Iris pigment epithelial cell (primary cell): ENCODE results near the gene AMOTL1.
"Not testable (repeated sequence)": the region's sequence is repeated elsewhere in the genome, so short reads cannot be mapped to it uniquely, and the experiment has no call there.

Experiments
- DNase-seq: peaks from one replicate; pipeline ENCODE4 v3.0.0-alpha.2; 2011; ENCODE audit warnings: low read depth

AMOTL1 gene

DNA sequence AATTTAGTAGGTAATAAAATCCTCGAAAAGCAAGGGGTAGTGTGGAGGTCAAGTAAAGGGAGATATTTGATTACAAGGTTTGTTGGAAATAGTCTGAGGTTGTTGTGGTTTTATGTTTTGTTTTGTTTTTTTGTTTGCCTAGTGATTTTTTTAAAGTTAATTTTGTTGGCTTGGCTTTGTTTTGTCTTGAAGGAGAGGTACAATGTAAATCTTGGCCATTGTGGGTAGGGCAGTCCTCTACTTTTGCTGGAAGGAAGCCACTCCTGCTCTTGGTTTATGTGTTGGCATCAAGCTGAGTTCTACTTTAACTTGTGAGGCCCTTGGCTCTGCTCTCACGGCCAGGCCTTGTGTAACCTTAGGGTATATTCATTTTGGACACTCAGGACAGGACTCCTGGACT lies 3.2 kb downstream of the AMOTL1 start:
- peak; percentile 20 for DNase-seq

DNA sequence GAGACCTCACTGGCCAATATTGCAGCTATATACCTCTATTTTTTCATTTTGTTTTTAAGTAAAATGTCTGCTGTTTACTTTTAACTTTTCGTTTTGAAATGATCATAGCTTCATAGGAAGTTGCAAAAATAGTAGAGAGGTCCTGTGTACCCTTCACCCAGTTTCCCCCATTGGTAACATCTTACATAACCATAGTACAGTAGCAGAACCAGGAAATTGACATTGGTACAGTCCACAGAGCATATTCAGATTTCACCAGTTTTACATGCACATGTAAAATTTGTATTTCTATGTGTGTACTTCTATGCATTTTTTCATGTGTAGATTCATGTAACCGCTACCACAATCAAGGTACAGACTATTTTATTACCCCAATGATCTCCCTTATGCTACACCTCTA lies 3.8 kb downstream of the AMOTL1 start:
- DNase-seq = no peak

DNA sequence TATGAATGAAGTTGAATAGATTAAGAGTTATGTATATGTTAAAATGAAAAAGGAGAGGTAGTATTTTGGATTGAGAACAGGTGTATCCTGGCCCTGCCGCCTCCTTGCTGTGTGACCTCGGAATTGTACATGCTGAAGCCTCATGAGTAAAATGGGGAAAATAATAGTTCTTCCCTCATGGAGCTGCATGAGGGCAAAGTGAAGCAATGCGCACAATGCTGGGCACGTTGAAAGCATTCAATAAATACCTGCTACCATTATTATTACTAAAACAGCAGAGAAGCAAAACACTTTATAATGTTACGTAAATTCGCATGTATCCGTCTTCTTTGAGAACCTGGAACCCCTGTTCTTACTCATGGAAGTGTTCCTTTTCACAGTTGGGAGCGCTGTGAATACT lies 5.7 kb downstream of the AMOTL1 start:
- DNase-seq = no peak

GRCh38 chr11:94774345-94774744 lies 6.2 kb downstream of the AMOTL1 start:
- peak; percentile 89 for DNase-seq

DNA sequence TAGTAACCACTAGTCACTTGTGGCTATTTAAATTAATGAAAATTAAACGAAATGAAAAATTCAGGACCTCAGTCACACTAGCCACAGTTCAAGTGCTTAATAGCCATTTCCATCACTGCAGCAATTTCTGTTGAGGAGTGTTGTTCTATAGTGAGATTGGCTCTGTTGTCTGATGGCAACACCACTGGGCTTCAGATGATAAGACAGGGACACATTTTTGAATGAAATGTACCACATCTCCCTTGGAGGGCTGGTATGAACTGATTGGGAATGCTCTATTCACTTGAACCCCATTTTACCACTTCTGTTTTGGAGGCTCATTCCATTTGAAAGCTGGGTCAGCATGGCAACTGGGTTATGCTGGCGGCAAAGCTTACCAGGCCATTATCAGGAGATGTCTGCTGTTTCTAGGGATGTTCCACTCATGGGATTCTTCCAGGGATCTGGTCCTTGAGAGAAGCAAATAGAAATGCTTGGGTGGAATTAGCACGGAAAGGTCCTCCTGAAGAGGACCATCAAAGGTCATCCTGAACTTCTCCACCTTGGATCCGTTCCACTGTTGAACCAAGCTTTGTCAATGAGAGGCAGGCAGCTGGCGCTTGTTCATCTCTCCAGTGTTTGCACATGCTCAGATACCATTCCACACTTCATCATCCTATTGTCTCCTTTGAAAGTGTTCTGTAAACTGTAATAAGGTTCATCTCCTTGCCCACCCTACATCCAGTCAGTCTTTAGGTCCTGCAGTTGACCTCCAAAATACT lies 7.6 kb downstream of the AMOTL1 start:
- no peak for DNase-seq

DNA sequence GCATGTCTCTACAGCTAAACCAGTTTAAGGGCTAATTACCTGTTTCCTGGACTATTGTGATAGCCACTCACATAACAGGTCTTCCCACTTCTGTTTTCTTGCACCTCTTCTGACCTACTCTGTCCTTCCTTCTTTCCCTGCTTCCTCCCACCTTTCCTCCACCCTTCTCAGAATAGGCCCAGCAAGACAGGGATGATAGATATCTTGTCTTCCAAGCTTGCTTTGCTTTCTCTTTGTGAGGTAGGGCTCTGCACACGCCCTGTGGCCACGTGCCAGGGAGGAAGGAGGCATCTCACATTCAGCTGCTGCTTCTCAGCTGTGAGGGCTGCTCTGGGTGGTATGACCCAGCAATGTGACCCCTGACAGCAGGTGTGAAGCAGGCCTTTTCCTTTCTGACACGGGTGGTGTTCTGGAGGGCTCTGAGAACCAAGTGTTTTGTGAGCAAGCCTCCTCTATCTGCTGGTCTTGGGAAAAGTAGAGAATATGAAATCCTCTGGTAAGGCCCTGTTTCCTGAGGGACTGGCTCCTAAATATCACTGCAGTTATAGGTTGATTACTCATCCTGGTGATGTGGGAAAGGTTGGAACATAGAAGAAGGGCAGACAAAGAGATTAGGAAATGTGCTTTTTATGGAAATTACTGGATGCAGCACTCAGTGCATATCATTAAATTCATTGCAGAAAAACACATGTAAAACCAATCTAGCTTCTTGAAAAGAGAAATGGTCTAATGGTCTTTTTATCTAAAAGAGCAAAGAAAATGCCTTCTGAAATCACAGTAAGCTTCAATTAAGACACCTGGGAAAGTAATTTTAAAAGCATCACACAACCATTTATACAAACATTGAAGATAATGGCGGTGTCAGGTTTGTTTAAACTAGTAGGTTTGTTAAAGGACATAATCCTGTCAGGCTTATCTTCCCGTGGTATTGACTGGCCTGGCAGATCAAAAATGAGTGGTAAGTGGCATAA lies 8.5 kb downstream of the AMOTL1 start:
- peak; percentile 64 for DNase-seq

DNA sequence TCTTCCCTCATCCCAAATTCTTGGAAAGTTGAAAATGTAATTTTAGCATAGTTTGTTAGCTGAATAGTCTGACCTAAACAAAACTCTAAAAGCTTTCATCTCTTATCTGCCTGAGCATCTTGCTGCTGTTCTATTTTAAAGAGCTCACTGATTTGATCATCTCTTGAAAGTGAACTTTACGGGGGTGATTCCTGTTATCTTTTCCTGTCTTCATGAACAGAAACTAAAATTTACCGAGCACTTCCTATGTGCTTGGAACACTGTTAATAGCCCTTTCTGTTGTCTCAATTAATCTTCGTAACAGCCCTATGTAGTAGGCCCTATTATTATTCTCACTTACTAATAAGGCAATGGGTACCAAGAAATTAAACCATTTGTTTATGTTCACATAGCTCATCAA lies 12.3 kb downstream of the AMOTL1 start:
- DNase-seq = peak; percentile 31

- peak; percentile 92 for DNase-seq
These were observed 13.7 kb downstream of the AMOTL1 start for GRCh38 chr11:94781837-94782236.

GRCh38 chr11:94782446-94782845 lies 14.3 kb downstream of the AMOTL1 start:
- no peak for DNase-seq

DNA sequence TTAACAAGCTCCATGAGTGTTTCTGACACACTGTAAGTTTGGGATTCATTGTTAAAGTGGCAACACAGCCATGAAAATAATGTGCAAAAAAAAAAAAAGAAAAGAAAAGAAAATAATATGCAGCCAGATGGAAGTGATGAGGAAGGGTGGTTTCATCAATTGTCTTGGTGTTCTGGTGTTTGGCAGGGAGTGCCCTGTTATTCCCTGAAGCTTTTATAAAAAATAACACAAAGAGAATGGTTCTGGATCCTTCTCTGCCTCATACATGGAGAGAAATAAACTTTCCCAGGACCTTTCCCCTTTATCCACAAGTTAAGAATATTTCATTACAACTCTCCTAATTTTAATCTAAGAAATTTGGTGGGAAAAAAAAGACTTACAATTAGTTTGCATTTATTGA lies 16.7 kb downstream of the AMOTL1 start:
- no peak for DNase-seq

- DNase-seq = no peak
These were observed 17.4 kb downstream of the AMOTL1 start for GRCh38 chr11:94785509-94785908.

- peak; percentile 71 for DNase-seq
These were observed 18.3 kb downstream of the AMOTL1 start for GRCh38 chr11:94786264-94787126.

DNA sequence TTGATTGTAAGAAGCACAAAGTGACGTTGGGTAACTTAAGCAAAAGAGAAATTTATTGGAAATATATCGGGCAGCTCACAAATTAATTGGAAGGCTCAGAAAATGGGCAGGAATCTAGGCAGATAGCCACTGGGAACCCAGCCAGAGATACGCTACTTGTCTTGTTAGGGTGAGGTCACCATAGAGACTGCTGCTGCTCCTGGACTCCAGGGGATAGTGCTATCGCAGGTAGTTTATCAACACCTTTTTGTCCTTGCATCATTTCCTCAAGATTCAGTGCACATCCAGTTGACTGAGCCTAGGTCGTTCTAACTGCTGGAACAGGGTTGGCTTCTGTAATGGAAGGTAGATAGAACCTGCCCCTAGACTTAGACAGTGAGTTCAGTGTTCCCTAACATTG lies 19.6 kb downstream of the AMOTL1 start:
- peak; percentile 44 for DNase-seq

GRCh38 chr11:94788396-94788795 lies 20.2 kb downstream of the AMOTL1 start:
- no peak for DNase-seq

- no peak for DNase-seq
These were observed 22.0 kb downstream of the AMOTL1 start for GRCh38 chr11:94790197-94790596.

GRCh38 chr11:94790661-94791180 lies 22.6 kb downstream of the AMOTL1 start:
- no peak for DNase-seq

DNA sequence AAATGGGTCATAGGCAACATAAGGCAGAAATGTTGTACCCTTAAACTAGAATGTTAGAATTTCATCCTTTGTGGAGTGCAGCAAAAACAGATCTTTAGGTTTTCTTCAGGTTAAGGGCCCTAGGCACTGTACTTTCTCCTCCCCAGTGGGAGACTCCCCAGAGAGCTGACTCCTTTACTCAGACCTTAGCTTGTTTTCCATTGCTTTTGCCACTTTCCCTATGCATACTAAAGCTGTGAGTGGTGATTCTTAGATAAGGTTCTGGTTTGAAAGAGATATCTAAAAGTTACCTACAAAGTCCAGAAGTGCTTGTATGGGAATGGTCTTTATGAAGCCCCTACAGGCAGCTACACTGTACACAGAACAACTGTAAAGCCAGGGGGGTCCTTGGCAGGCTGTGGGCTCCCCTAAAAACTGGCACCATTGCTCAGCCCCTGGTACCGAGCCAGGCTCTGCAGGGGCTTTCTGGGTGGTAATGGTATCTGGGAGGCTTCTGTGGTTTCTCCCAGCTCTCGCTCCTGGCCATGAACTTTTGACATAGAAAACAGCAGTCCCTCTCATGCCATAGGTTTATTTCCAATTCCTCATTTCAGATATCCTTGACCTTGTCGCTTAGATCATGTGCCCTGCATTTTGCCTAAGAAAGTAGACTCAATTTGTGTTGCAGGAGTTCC lies 23.2 kb downstream of the AMOTL1 start:
- DNase-seq = peak; percentile 46

- not testable (repeated sequence) for DNase-seq
These were observed 23.8 kb downstream of the AMOTL1 start for GRCh38 chr11:94791942-94792341.

DNA sequence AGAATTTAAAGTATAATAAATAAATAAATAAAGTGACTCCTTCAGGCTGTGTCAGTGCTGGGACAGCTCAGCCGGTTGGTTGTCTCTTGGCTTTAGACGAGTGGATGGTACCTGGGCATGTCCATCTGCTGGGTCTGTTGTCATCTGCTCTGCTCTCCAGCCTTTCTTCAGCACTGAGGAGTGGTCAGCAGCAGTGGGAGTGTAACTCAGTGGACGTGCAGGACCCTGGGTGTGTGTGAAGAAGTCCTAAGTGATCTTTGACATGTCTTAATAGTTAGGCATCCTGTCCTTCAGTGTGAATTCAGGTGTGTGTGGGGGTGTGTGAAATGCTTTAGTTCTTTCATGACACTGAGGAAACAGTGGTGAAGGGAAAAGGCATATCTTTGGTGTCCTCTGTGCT lies 24.3 kb downstream of the AMOTL1 start:
- DNase-seq = peak; percentile 20

DNA sequence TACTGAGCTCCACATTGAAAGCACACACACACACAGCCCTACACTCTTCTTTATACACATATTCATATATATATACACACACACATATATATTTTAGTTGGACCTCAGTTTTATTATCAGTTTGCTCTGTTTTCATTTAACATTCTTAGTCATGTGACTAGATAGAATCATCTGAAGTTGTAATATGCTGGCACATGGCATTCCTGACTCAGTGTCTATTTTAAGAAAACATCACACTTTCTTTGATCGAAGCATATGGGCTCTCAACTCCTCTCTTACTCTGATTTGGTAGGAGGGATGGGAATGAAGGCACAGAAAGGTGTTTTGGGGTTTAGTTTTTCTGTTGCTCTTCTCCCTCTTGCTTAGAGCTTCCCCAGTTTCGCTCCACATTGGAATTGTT lies 24.8 kb downstream of the AMOTL1 start:
- DNase-seq = peak; percentile 45

GRCh38 chr11:94793822-94794221 lies 25.7 kb downstream of the AMOTL1 start:
- peak; percentile 84 for DNase-seq
